Suprapubic skin (tissue), 4 donors: ENCODE results near the gene SLX4. TPM values are rescaled to one million over a fixed set of nuclear protein-coding genes. Genes with fewer than 3 reads are reported as not detected.
"Not testable (repeated sequence)": the region's sequence is repeated elsewhere in the genome, so short reads cannot be mapped to it uniquely, and the experiment has no call there.

Experiments used
- DNase-seq, 2 donors: peaks; one replicate each; pipeline ENCODE4 v3.0.0-alpha.2; 2019; ENCODE audit warnings: low spot score in 2 of 2
- H3K27ac ChIP-seq: fragments of 200-600 bp; sonication (generic); one replicate; pipeline ENCODE4 v1.5.1; 2019
- H3K27me3 ChIP-seq: fragments of 200-600 bp; sonication (generic); one replicate; pipeline ENCODE4 v1.5.1; 2019
- H3K36me3 ChIP-seq: fragments of 200-600 bp; sonication (generic); one replicate; pipeline ENCODE4 v1.5.1; 2019
- H3K4me1 ChIP-seq: fragments of 200-600 bp; sonication (generic); one replicate; pipeline ENCODE4 v1.5.1; 2019
- H3K4me3 ChIP-seq: fragments of 200-600 bp; sonication (generic); one replicate; pipeline ENCODE4 v1.5.1; 2019; ENCODE audit warnings: mild to moderate bottlenecking
- H3K9me3 ChIP-seq: fragments of 200-600 bp; sonication (generic); one replicate; pipeline ENCODE4 v1.5.1; 2019
- EP300 ChIP-seq: sonication (generic); formaldehyde crosslinking; IDR thresholded peaks from one replicate; pipeline ENCODE4 v1.6.1; 2017; ENCODE audit warnings: antibody characterized with exemption
- POLR2A ChIP-seq, 2 donors: fragments of 450-650 bp; IDR thresholded peaks; one replicate each; pipeline ENCODE4 v1.6.1; 2017; ENCODE audit warnings: antibody characterized with exemption in 2 of 2, mild to moderate bottlenecking in 2 of 2, moderate library complexity in 2 of 2
- POLR2AphosphoS5 ChIP-seq, 3 donors: sonication (generic); formaldehyde crosslinking; IDR thresholded peaks; one replicate each; pipeline ENCODE4 v1.6.1; 2017; ENCODE audit warnings: antibody characterized with exemption in 3 of 3
- WGBS: methylation state at CpG from one replicate; pipeline ENCODE4 v1.1.5; 2018; 5-methylcytosine and 5-hydroxymethylcytosine counted together
- total RNA-seq, 4 donors: library from RNA; depleted of rRNA; stranded (reverse); fragments of >200 nt; gene quantifications; one replicate each; pipeline ENCODE4 v1.1.0, GENCODE V29; 2016
- TF ChIP-seq, protein P1 (sequence below), 2 donors: fragments of 200-600 bp in 1 of 2; fragments of 450-650 bp in 1 of 2; sonication (generic) in 1 of 2; IDR thresholded peaks; one replicate each; pipeline ENCODE4 v1.5.1; 2016 to 2019; ENCODE audit warnings: antibody characterized with exemption in 2 of 2, mild to moderate bottlenecking in 1 of 2, moderate library complexity in 1 of 2

SLX4 gene
- total RNA-seq, 4 donors from 2014 or later, result 2.9 to 6.0 (median 4.5) TPM

DNA sequence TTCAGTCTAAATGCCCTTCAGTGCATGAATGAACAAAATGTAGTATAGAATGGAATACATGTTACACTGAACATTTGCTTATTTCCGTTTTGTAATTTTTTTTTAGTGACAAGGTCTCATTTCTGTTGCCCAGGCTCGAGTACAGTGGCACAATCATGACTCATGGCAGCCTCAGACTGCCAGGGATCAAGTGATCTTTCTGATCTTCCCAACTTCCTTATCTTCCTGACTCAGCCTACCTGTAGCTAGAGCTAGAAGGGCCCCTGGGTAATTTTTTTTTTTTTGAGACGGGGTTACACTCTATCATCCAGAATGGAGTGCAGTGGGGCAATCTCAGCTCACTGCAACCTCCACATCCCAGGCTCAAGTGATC is 7.3 kb upstream of the SLX4 start:
- no peak for TF ChIP-seq POLR2A (IDR thresholded peaks at IDR 0.05)
- no peak for TF ChIP-seq POLR2AphosphoS5 (IDR thresholded peaks at IDR 0.05)
- no peak for TF ChIP-seq EP300
- Histone ChIP-seq H3K9me3 (no peaks in the 10 kb centered on the region), H3K4me1 (no peaks in the 10 kb centered on the region), H3K36me3 (no peaks in the 10 kb centered on the region), H3K27ac (no peak overlapping the region), H3K27me3 (no peaks in the 10 kb centered on the region), H3K4me3 (no peak overlapping the region)
- DNase-seq, result no peak
- WGBS, result 63% methylated on average over 3 of the region's 3 CpGs

DNA sequence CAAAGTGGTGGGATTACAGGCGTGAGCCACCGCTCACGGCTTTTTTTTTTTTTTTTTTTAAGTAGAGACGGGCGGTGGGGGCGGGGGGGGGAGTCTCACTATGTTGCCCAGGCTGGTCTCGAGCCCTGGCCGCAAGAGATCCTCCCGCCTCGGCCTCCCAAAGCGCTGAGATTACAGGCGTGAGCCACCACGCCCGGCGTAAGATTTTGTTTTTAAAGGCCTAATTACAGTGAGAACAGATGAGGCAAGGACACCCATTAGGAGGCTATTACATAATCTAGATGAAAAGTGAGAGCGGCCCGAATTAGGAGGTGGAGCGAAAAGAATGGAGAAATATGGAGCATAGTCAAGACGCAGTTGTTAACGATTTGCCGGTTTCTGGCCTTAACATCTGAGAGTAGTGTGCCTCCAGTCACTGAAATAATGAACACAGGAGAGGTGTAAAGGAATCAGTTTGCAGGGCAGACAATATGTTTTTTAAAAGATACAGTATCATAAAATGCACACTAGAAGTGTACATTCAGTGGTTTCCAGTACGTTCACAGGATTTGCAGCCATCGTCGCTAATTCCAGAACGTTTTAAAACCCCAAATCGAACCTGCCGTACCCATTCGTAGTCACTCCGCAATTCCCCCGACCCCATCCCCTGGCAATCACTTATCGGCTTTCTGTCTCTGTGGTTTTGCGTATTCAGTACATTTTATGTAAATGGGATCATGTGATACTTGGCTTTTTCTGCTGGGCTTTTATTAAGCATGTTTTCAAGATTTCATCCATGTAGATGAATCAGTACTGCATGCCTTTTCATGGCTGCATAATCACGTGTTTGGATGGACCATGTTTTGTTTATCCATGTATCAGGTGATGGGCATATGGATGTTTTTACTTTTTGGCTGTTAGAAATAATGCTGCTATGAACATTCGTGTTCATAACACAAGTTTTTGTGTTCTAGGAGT is 1.4 kb upstream of the SLX4 start:
- no peak overlapping the region for H3K27ac ChIP-seq
- WGBS, result 70% methylated on average over 34 of the region's 34 CpGs
- DNase-seq, result peak in 1 of 2 donors; percentile 45

DNA sequence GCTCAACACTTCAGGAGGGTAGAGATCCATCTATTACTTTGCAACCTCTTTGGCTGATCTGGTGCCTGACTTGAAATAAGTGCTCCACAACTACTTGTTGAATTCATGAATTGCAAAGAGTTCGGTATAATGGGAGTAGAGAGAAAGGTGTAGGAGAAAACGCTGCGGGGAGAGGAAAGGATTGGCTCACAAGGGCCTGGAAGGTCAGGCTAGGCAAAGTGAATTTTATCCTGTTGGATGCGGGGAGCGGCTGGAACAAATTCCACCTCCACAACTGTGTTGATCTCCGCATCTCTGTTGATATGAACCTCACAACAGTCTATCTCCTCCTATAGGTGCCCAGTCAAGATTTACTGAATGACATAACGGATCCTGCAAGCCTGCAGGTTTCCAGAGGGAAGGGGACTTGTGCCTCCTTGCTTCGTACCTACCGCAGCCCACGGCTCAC is 684 bp downstream of the SLX4 start:
- Histone ChIP-seq H3K36me3 (no peaks in the 10 kb centered on the region), H3K4me1 (peaks cover 24% of the 10 kb centered on the region), H3K27me3 (no peaks in the 10 kb centered on the region), H3K27ac (no peak overlapping the region), H3K4me3 (peak overlapping the region; percentile 90), H3K9me3 (no peaks in the 10 kb centered on the region)
- DNase-seq, result peak in 1 of 2 donors; percentile 28
- no peak for TF ChIP-seq POLR2A (IDR thresholded peaks at IDR 0.05)
- no peak for TF ChIP-seq POLR2AphosphoS5 (IDR thresholded peaks at IDR 0.05)
- TF ChIP-seq, protein P1, sequence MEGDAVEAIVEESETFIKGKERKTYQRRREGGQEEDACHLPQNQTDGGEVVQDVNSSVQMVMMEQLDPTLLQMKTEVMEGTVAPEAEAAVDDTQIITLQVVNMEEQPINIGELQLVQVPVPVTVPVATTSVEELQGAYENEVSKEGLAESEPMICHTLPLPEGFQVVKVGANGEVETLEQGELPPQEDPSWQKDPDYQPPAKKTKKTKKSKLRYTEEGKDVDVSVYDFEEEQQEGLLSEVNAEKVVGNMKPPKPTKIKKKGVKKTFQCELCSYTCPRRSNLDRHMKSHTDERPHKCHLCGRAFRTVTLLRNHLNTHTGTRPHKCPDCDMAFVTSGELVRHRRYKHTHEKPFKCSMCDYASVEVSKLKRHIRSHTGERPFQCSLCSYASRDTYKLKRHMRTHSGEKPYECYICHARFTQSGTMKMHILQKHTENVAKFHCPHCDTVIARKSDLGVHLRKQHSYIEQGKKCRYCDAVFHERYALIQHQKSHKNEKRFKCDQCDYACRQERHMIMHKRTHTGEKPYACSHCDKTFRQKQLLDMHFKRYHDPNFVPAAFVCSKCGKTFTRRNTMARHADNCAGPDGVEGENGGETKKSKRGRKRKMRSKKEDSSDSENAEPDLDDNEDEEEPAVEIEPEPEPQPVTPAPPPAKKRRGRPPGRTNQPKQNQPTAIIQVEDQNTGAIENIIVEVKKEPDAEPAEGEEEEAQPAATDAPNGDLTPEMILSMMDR (IDR thresholded peaks at IDR 0.05), result no peak
- TF ChIP-seq EP300, result no peak
- WGBS, result 2% methylated on average over 10 of the region's 10 CpGs

More for the DNA sequence above, 1.4 kb upstream of the SLX4 start:
- Histone ChIP-seq H3K9me3 (no peaks in the 10 kb centered on the region), H3K27me3 (no peaks in the 10 kb centered on the region), H3K36me3 (no peaks in the 10 kb centered on the region), H3K4me1 (peaks cover 24% of the 10 kb centered on the region), H3K4me3 (peak overlapping the region; percentile 90)
- TF ChIP-seq POLR2AphosphoS5 (IDR thresholded peaks at IDR 0.05) (no peak), EP300 (no peak), POLR2A (IDR thresholded peaks at IDR 0.05) (no peak)
- TF ChIP-seq, protein P1 (IDR thresholded peaks at IDR 0.05), result no peak

DNA sequence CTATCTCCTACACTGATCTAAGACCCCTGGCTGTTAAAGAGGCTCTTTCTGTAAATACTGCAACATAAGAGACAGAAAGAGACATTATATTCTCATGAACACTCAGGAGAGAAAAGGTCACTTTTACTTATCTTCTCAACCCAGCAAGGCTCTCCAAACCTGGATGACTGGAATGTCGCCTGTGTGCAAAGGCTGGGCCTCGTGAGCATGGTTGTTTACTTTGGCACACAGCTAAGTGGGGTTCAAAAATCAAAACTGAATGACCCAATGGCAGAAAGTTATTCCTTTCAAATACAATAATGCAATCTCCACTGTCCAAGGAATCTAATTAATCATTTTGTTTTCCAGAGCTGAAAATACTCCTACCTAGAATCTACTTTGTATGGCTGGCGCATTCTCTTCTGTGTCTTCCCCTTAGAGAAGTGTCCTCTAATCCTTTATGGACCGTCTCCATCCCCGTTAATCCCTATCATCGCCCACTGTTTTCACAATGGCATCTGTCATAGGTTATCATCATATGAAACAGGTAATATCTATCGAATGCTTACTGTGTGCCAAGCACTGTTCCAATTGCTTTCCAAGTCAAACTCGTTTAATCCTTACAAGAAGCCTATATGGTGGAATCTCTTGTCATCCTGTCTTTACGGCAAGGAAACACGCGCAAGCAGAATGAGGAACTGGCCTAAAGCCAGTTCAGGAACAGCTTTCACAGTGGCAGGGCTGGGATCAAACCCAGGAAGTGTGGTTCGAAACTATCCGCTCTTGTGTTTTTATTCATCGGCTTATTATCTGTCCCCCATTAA is 1.3 kb downstream of the SLX4 start:
- Histone ChIP-seq H3K9me3 (no peaks in the 10 kb centered on the region), H3K27me3 (no peaks in the 10 kb centered on the region), H3K4me1 (peaks cover 24% of the 10 kb centered on the region), H3K27ac (no peak overlapping the region), H3K36me3 (no peaks in the 10 kb centered on the region), H3K4me3 (peak overlapping the region; percentile 90)
- 56% methylated on average over 14 of the region's 14 CpGs for WGBS
- DNase-seq, result peak in 1 of 2 donors; percentile 11
- TF ChIP-seq POLR2AphosphoS5 (IDR thresholded peaks at IDR 0.05), result no peak
- TF ChIP-seq POLR2A (IDR thresholded peaks at IDR 0.05), result no peak
- TF ChIP-seq EP300, result no peak
- TF ChIP-seq, protein P1 (IDR thresholded peaks at IDR 0.05), result no peak

DNA sequence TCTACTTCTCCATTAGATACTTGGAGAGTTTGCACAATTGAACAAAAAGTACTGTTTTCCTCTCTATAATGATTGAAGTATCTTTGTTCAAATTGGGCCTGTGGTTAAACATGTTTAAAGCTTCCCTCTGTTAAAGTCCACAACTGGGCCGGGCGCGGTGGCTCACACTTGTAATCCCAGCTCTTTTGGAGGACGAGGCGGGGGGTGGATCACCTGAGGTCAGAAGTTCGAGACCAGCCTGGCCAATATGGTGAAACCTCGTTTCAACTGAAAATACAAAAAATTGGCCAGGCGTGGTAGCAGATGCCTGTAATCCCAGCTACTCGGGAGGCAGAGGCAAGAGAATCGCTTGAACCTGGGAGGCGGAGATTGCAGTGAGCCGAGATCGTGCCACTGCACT is 2.4 kb downstream of the SLX4 start:
- H3K9me3 ChIP-seq, H3K27me3 ChIP-seq, H3K27ac ChIP-seq, H3K4me3 ChIP-seq, H3K36me3 ChIP-seq: not testable (repeated sequence)
- peaks cover 24% of the 10 kb centered on the region for H3K4me1 ChIP-seq
- peak in 1 of 2 donors; percentile 55 for DNase-seq
- 96% methylated on average over 13 of the region's 13 CpGs for WGBS

DNA sequence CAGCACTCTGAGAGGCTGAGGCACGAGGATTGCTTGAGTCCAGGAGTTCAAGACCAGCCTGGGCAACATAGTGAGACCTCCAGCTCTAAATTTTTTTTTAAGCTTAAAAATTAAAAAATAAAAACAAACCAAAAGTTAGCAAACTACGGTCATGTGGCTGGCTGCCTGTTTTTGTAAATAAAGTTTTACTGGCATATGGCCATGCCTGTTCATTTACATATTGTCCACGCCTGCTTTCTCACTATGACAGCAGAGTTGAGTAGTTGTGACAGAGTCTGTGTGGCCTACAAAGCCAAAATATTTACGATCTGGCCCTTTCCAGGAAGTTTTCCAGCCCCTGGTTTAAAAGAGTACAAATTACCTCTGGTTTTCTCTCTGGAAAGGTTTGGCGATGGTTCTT is 3.3 kb downstream of the SLX4 start:
- peaks cover 7% of the 10 kb centered on the region for H3K36me3 ChIP-seq
- WGBS, result 80% methylated on average over 5 of the region's 5 CpGs
- H3K4me3 ChIP-seq, result no peak overlapping the region
- H3K4me1 ChIP-seq, result peaks cover 21% of the 10 kb centered on the region
- no peak for DNase-seq
- TF ChIP-seq EP300, result no peak
- TF ChIP-seq, protein P1 (IDR thresholded peaks at IDR 0.05), result no peak
- TF ChIP-seq POLR2AphosphoS5 (IDR thresholded peaks at IDR 0.05), result no peak
- no peak for TF ChIP-seq POLR2A (IDR thresholded peaks at IDR 0.05)
- no peak overlapping the region for H3K27ac ChIP-seq
- no peaks in the 10 kb centered on the region for H3K9me3 ChIP-seq
- H3K27me3 ChIP-seq, result no peaks in the 10 kb centered on the region
